Endothelial cell of umbilical vein (primary cell): ENCODE measurements around the gene ADA. TPM values are rescaled to one million over a fixed set of nuclear protein-coding genes. Genes with fewer than 3 reads are reported as not detected.

Experiments used
- BruUV-seq: library from RNA; stranded (reverse); fragments of 400-500 nt; replicated peaks from 2 replicates; lab custom pipeline; 2021; lab: Mats Ljungman, UMichigan
- CTCF ChIA-PET: fragments of 300-600, 350-600 bp; sonication (Branson Sonifier 250); formaldehyde crosslinking; loops from one replicate; lab custom pipeline; 2021; ENCODE audit warnings: antibody characterized with exemption, inconsistent platforms; lab: Charles Lee
- POLR2A ChIA-PET: fragments of 300-600, 350-600 bp; sonication (Branson Sonifier 250); formaldehyde crosslinking; loops from one replicate; lab custom pipeline; 2021; ENCODE audit warnings: antibody characterized with exemption, inconsistent platforms; lab: Charles Lee
- DNase-seq: peaks from one replicate; pipeline ENCODE4 v3.0.0-alpha.2; 2011; ENCODE audit warnings: low read depth, low spot score
- FAIRE-seq: peaks from 2 replicates; lab custom pipeline; 2011; peaks lifted over from hg19 to GRCh38; lab: Jason Lieb, UNC
- H2AFZ ChIP-seq: 2 replicates; pipeline ENCODE4 v1.6.0; 2012; ENCODE audit warnings: low read depth, low read length, control low read depth, inconsistent platforms
- H3K27ac ChIP-seq: 2 replicates; pipeline ENCODE4 v1.5.1; 2011; ENCODE audit warnings: low read depth, mild to moderate bottlenecking, control low read depth, low read length, moderate library complexity; ENCODE audit not compliant: insufficient read depth
- H3K27me3 ChIP-seq, 2 experiments: 2 replicates each; pipeline versions ENCODE4 v1.6.0 to v1.6.1; 2011; ENCODE audit warnings: low read length in 2 of 2, mixed read lengths in 1 of 2; ENCODE audit not compliant: control insufficient read depth in 2 of 2, insufficient read depth in 2 of 2
- H3K36me3 ChIP-seq, 2 experiments: 2 replicates in 1 of 2; 3 replicates in 1 of 2; pipeline ENCODE4 v1.5.1; 2011; ENCODE audit warnings: low read length in 2 of 2, mild to moderate bottlenecking in 1 of 2, moderate library complexity in 1 of 2; ENCODE audit not compliant: control insufficient read depth in 2 of 2, insufficient read depth in 2 of 2; ENCODE audit errors: extremely low read depth in 1 of 2
- H3K4me1 ChIP-seq: 3 replicates; pipeline ENCODE4 v1.5.1; 2011; ENCODE audit warnings: mild to moderate bottlenecking, low read length; ENCODE audit not compliant: control insufficient read depth, insufficient read depth; ENCODE audit errors: extremely low read depth
- H3K4me2 ChIP-seq: 2 replicates; pipeline ENCODE4 v1.6.1; 2011; ENCODE audit warnings: low read length, control low read depth, mixed read lengths; ENCODE audit not compliant: insufficient read depth
- H3K4me3 ChIP-seq, 3 experiments: fragments of 200-600 bp in 1 of 3; sonication (generic), shearing (Covaris generic) in 1 of 3; replicated peaks in 1 of 3; 2 replicates each; pipeline ENCODE4 v1.5.1; 2011 to 2016; ENCODE audit warnings: control low read depth in 3 of 3, low read length in 3 of 3, mild to moderate bottlenecking in 2 of 3, inconsistent platforms in 1 of 3, low read depth in 1 of 3, moderate library complexity in 1 of 3; ENCODE audit not compliant: insufficient read depth in 1 of 3
- H3K79me2 ChIP-seq: 2 replicates; pipeline ENCODE4 v1.6.0; 2012; ENCODE audit warnings: low read length, inconsistent platforms; ENCODE audit not compliant: control insufficient read depth, insufficient read depth
- H3K9ac ChIP-seq: replicated peaks from 2 replicates; pipeline ENCODE3; 2011; ENCODE audit warnings: low read length, control low read depth; ENCODE audit not compliant: insufficient read depth; ENCODE audit errors: extremely low read depth
- H3K9me1 ChIP-seq: replicated peaks from 3 replicates; pipeline ENCODE4 v1.6.0; 2011; ENCODE audit warnings: mild to moderate bottlenecking, low read length; ENCODE audit not compliant: control insufficient read depth, insufficient read depth; ENCODE audit errors: extremely low read depth
- H3K9me3 ChIP-seq: replicated peaks from 2 replicates; pipeline ENCODE4 v1.5.1; 2012; ENCODE audit warnings: low read length, inconsistent platforms; ENCODE audit not compliant: control insufficient read depth, insufficient read depth
- H4K20me1 ChIP-seq: replicated peaks from 2 replicates; pipeline ENCODE3; 2011; ENCODE audit warnings: mild to moderate bottlenecking, low read length; ENCODE audit not compliant: control insufficient read depth, insufficient read depth; ENCODE audit errors: extremely low read depth
- FOS ChIP-seq: IDR thresholded peaks from 2 replicates; pipeline ENCODE4 v1.6.1; 2011; ENCODE audit warnings: mild to moderate bottlenecking, low read length, moderate library complexity, borderline replicate concordance; ENCODE audit not compliant: insufficient read depth
- GATA2 ChIP-seq: IDR thresholded peaks from 2 replicates; pipeline ENCODE4 v1.7.0; 2011; ENCODE audit warnings: low read depth, mild to moderate bottlenecking, moderate library complexity, mixed read lengths, low read length; ENCODE audit not compliant: insufficient read length, insufficient read depth
- dilution Hi-C: fragments of 300-500 bp; cut with MboI; formaldehyde crosslinking; loops from one replicate; pipeline ENCODE4 v1.15.0; 2019; ENCODE audit warnings: low sequenced_read_pairs; ENCODE audit not compliant: extremely low pct_ligation_motif_present
- intact Hi-C: fragments of 100-400 bp; cut with micrococcal nuclease; formaldehyde crosslinking; loops from one replicate; pipeline ENCODE4 v1.10.0; 2022
- polyA plus RNA-seq, 4 experiments: library from polyadenylated mRNA; depleted of rRNA in 3 of 4; stranded (reverse) in 3 of 4; unstranded in 1 of 4; fragments of >200 nt; gene quantifications; 2 replicates each; pipeline versions ENCODE4 v1.2.1 to v1.2.3, GENCODE V29; 2011 to 2012; ENCODE audit warnings: missing spikeins in 1 of 4
- total RNA-seq: library from RNA; stranded (reverse); gene quantifications from 2 replicates; pipeline ENCODE4 v1.2.3, GENCODE V29; 2021
- TF ChIP-seq, protein P1 (sequence below), 2 donors: IDR thresholded peaks; 1 replicate in 1 of 2; 2 replicates in 1 of 2; pipeline ENCODE4 v1.5.1; 2011; ENCODE audit warnings: low read length in 2 of 2, mild to moderate bottlenecking in 2 of 2, moderate library complexity in 2 of 2, control low read depth in 1 of 2, inconsistent platforms in 1 of 2, low read depth in 1 of 2; ENCODE audit not compliant: insufficient read depth in 1 of 2; ENCODE audit errors: extremely low read depth in 1 of 2

ADA gene
- total and polyA plus RNA-seq, 2 donors (not counting 3 experiments of a cell fraction or from before 2014, with no cell fraction given) = 26.3 to 33.1 TPM

DNA sequence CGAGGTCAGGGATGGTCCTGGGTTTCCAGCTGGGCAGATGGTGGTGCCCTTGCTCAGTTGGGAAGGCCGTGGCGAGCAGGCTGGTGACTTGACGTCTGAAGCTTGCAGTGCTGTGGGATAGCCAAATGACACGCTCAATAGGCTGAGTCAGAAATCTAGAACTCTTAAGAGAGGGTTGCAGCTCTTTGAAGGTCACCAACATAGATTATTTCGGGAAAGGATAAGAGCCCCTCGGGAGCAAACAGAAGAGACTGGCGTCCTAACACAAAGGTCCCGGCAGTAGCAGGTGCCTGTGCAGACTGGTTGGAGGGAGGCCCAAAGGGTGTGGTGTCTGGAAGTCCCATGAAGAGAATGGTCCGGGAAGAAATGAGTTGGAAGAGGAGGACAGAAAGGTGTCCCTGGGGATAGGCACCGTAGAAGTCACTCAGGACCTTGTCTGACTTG, 50.7 kb downstream of the ADA start:
- DNase-seq = no peak
- no TSS peak for BruUV-seq
- dilution Hi-C loops = no loop called here

GRCh38 chr20:44600301-44600700, 51.2 kb downstream of the ADA start:
- Histone ChIP-seq H3K9me3 (no peaks in the 10 kb centered on the region), H3K27ac (no peak overlapping the region), H3K4me3 (no peak overlapping the region), H4K20me1 (no peaks in the 10 kb centered on the region), H3K36me3 (peaks cover 2 to 5% of the 10 kb centered on the region in 2 experiments), H3K27me3 (no peaks in the 10 kb centered on the region), H3K9ac (no peak overlapping the region), H3K4me1 (peaks cover 63% of the 10 kb centered on the region), H3K79me2 (peaks cover 78% of the 10 kb centered on the region), H3K4me2 (no peak overlapping the region), H2AFZ (no peak overlapping the region), H3K9me1 (no peaks in the 10 kb centered on the region)
- ChIA-PET POLR2A (no interaction called here), CTCF (interaction anchor here (0.9 to 1.2 kb wide), 2 partner anchors 27 to 79 kb away, joined by 3 to 4 read pairs; partner anchors contain the start of gene SERINC3)
- no peak for DNase-seq
- dilution Hi-C loops (no loop called here), intact Hi-C loops (no loop called here)
- no peak for FAIRE-seq
- BruUV-seq = no TSS peak
- no peak for TF ChIP-seq GATA2
- TF ChIP-seq, protein P1, sequence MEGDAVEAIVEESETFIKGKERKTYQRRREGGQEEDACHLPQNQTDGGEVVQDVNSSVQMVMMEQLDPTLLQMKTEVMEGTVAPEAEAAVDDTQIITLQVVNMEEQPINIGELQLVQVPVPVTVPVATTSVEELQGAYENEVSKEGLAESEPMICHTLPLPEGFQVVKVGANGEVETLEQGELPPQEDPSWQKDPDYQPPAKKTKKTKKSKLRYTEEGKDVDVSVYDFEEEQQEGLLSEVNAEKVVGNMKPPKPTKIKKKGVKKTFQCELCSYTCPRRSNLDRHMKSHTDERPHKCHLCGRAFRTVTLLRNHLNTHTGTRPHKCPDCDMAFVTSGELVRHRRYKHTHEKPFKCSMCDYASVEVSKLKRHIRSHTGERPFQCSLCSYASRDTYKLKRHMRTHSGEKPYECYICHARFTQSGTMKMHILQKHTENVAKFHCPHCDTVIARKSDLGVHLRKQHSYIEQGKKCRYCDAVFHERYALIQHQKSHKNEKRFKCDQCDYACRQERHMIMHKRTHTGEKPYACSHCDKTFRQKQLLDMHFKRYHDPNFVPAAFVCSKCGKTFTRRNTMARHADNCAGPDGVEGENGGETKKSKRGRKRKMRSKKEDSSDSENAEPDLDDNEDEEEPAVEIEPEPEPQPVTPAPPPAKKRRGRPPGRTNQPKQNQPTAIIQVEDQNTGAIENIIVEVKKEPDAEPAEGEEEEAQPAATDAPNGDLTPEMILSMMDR (IDR thresholded peaks at IDR 0.05; ENCODE audit: extremely low read depth in 1 of 2, insufficient read depth in 1 of 2, low read depth in 1 of 2, low read length in 2 of 2) = no peak

More for the DNA sequence above, 50.7 kb downstream of the ADA start:
- Histone ChIP-seq H2AFZ (no peak overlapping the region), H3K36me3 (peaks cover 2 to 5% of the 10 kb centered on the region in 2 experiments), H3K4me3 (no peak overlapping the region), H3K79me2 (peaks cover 82% of the 10 kb centered on the region), H4K20me1 (no peaks in the 10 kb centered on the region), H3K9me3 (no peaks in the 10 kb centered on the region), H3K4me2 (peak overlapping the region; percentile 52), H3K9ac (peak overlapping the region; percentile 1), H3K27me3 (no peaks in the 10 kb centered on the region), H3K4me1 (peaks cover 63% of the 10 kb centered on the region), H3K27ac (peak overlapping the region; percentile 35), H3K9me1 (no peaks in the 10 kb centered on the region)
- no peak for FAIRE-seq
- no peak for TF ChIP-seq FOS
- intact Hi-C loops = no loop called here
- CTCF ChIA-PET = interaction anchor here (0.9 to 1.2 kb wide), 2 partner anchors 27 to 80 kb away, joined by 3 to 4 read pairs; partner anchors contain the start of gene SERINC3
- POLR2A ChIA-PET = no interaction called here
